ENCODE results near the gene CPA5.

DNA sequence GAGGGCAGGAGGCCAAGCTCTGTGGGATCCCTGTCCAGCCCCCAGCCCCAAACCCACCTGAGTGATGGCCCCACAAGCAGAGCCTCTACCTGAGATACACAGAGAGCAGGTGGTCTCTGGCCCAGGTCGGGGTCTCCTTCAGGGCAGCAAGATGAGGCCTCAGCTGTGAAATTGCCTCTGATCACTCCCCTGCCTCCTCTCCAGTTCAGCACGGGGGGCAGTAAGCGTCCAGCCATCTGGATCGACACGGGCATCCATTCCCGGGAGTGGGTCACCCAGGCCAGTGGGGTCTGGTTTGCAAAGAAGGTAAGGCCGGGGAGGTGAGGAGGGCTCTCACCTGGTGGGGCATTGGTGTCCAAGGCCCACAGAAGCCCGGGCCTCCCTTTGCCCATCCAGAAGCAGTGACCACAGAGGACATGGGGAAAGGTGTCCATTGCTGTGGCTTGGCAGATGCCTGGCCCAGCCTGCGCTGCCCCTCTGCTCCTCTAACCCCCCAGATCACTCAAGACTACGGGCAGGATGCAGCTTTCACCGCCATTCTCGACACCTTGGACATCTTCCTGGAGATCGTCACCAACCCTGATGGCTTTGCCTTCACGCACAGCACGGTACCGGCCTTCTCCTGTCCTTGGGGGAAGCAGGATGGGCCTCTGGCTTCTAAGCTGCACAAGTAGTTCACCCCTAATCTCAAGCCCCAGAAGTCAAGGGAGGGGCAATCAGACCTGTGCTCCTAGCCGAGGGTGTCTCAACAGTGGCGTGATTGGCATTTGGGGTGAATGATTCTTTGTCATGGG is 38.8 kb downstream of the CPA5 start:
- TF ChIP-seq POLR2A (IDR thresholded peaks at IDR 0.05), result no peak
- TF ChIP-seq, protein P1, sequence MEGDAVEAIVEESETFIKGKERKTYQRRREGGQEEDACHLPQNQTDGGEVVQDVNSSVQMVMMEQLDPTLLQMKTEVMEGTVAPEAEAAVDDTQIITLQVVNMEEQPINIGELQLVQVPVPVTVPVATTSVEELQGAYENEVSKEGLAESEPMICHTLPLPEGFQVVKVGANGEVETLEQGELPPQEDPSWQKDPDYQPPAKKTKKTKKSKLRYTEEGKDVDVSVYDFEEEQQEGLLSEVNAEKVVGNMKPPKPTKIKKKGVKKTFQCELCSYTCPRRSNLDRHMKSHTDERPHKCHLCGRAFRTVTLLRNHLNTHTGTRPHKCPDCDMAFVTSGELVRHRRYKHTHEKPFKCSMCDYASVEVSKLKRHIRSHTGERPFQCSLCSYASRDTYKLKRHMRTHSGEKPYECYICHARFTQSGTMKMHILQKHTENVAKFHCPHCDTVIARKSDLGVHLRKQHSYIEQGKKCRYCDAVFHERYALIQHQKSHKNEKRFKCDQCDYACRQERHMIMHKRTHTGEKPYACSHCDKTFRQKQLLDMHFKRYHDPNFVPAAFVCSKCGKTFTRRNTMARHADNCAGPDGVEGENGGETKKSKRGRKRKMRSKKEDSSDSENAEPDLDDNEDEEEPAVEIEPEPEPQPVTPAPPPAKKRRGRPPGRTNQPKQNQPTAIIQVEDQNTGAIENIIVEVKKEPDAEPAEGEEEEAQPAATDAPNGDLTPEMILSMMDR (IDR thresholded peaks at IDR 0.05), result no peak

All from right lobe of liver (tissue), 4 donors.